ENCODE measurements around the gene CDK10.
"Not testable (repeated sequence)": the region's sequence is repeated elsewhere in the genome, so short reads cannot be mapped to it uniquely, and the experiment has no call there.

DNA sequence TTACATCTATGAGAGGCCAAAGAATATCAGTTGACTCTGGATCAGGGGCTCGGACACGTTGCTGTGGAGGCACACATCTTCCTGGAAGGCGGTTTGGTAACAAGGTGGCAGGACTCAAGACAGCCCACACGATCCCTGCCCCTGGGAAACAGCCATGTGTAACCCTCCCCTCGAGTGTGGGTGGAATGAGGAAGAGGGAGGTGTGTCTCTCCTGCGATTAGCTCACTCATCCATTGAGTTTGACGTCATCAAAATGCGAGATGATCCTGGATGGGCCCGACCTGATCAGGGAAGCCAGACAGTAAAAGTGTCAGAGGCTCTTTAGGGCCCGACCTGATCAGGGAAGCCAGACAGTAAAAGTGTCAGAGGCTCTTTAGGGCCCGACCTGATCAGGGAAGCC lies 22.3 kb upstream of the CDK10 start:
- TF ChIP-seq, protein P1, sequence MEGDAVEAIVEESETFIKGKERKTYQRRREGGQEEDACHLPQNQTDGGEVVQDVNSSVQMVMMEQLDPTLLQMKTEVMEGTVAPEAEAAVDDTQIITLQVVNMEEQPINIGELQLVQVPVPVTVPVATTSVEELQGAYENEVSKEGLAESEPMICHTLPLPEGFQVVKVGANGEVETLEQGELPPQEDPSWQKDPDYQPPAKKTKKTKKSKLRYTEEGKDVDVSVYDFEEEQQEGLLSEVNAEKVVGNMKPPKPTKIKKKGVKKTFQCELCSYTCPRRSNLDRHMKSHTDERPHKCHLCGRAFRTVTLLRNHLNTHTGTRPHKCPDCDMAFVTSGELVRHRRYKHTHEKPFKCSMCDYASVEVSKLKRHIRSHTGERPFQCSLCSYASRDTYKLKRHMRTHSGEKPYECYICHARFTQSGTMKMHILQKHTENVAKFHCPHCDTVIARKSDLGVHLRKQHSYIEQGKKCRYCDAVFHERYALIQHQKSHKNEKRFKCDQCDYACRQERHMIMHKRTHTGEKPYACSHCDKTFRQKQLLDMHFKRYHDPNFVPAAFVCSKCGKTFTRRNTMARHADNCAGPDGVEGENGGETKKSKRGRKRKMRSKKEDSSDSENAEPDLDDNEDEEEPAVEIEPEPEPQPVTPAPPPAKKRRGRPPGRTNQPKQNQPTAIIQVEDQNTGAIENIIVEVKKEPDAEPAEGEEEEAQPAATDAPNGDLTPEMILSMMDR (IDR thresholded peaks at IDR 0.05; ENCODE audit: low read length), result not testable (repeated sequence)
- not testable (repeated sequence) for TF ChIP-seq EZH2 (optimal IDR thresholded peaks at IDR 0.05; ENCODE audit: low read depth, low read length)
